Measurements from ENCODE around the gene HYDIN.
"Not testable (repeated sequence)": the region's sequence is repeated elsewhere in the genome, so short reads cannot be mapped to it uniquely, and the experiment has no call there.

Gene HYDIN

GRCh38 chr16:71109656-71110208 lies 120.8 kb downstream of the HYDIN start:
- not testable (repeated sequence) for DNase-seq (ENCODE audit: low read depth, low spot score)

- DNase-seq (ENCODE audit: low read depth, low spot score), result not testable (repeated sequence)
Measured at GRCh38 chr16:71105881-71106280, 124.6 kb downstream of the HYDIN start.

DNA sequence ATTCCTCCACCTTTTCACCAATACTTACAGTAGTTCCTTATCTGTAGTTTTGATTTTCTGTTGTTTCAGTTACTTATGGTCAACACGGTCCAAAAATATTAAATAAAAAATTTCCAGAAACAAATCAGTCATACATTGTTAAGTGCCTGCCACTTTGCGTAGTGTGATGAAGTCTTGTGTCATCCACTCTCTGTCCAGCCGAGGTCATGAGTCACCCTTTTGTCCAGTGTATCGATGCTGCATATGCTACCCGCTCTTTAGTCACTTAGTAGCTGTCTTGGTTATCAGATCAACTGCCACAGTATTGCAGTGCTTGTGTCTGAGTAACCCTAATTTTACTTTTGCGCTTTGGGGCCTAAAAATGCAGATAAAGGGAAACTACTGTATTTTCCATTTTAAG lies 146.9 kb downstream of the HYDIN start:
- not testable (repeated sequence) for DNase-seq (ENCODE audit: low read depth, low spot score)

DNA sequence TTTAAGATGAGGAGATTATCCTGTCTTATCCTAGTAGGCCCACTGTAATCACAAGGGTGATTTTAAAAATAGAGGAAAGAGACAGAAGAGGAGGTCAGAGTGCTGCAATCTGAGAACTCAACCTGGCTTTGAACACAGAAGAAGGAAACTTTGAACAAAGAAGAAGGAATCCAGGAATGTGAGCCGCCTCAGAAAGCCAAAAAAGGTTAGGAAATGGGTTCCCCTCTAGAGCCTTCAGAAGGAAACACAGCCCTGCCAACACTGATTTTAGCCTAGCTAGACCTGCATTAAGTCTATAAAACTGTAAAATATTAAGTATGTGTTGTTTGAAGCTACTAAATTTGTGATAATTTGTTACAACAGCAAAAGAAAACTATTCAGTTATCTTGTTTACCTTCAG lies 149.7 kb downstream of the HYDIN start:
- DNase-seq (ENCODE audit: low read depth, low spot score), result not testable (repeated sequence)

GRCh38 chr16:71080262-71080661 lies 150.3 kb downstream of the HYDIN start:
- not testable (repeated sequence) for DNase-seq (ENCODE audit: low read depth, low spot score)

- not testable (repeated sequence) for DNase-seq (ENCODE audit: low read depth, low spot score)
Measured at GRCh38 chr16:71070651-71071050, 159.9 kb downstream of the HYDIN start.

- not testable (repeated sequence) for DNase-seq (ENCODE audit: low read depth, low spot score)
Measured at GRCh38 chr16:71069842-71070241, 160.7 kb downstream of the HYDIN start.

GRCh38 chr16:71053897-71054609 lies 176.5 kb downstream of the HYDIN start:
- DNase-seq (ENCODE audit: low read depth, low spot score), result not testable (repeated sequence)

DNA sequence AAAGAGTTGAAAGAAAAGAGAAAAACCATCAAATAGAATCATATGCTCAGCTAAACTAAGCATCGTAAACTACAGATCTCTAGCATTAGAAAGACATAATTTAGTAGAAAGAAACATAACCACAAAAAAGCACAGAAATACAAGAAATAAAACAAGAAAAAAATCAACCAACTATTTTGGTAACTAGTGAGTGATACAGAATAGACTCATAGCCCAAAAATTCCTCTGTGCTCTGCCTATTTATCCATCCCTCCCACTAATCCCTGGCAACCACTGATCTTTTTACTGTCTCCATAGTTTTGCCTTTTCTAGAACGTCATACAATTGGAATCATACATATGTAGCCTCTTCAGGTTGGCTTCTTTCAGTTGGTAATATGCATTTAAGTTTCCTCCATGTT lies 180.2 kb downstream of the HYDIN start:
- DNase-seq (ENCODE audit: low read depth, low spot score), result not testable (repeated sequence)

- DNase-seq (ENCODE audit: low read depth, low spot score), result not testable (repeated sequence)
Measured at GRCh38 chr16:71039368-71040111, 191.0 kb downstream of the HYDIN start.

- DNase-seq (ENCODE audit: low read depth, low spot score), result not testable (repeated sequence)
Measured at GRCh38 chr16:71038421-71038820, 192.1 kb downstream of the HYDIN start.

DNA sequence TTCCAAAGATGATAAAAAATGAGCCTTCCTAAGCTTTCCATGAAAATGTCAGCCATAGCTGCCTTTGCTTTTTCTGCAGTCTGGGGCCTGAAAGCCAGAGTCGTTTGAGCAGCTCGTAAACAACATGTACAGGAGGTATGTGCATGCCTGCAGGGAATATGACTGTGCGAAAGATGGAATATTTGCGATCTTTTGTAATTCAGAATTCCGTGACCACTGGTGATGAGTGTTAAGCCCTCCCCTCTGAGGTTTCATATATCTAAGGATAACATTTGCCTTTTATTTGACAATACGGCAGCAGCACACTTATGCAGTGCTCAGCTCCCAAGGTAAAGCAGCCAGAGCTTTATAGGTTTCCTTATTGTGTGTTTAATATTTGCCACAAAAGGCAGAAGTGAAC lies 192.5 kb downstream of the HYDIN start:
- not testable (repeated sequence) for DNase-seq (ENCODE audit: low read depth, low spot score)

- peak; percentile 62 for DNase-seq (ENCODE audit: low read depth, low spot score)
Measured at GRCh38 chr16:71028032-71028727, 202.3 kb downstream of the HYDIN start.

DNA sequence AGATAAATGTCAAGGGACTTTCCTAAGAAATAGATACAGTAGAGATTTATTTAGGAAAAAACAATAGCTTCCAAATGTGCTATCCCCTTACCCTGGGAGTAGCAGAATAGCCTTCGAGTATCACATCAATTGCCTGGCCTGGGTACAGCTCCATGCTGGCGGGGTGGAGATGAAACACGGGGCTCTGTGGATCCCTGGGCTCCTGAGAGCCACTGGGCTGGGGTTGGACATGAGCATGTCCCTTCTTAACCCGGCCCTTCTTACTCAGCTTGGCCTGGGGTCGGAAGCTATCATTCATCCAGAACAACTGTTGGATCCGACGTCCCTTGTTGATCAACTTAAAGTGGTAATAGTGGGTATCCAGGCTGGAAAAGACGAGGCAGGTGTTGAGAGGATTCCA lies 203.0 kb downstream of the HYDIN start:
- DNase-seq (ENCODE audit: low read depth, low spot score), result not testable (repeated sequence)

GRCh38 chr16:71023851-71024439 lies 206.6 kb downstream of the HYDIN start:
- not testable (repeated sequence) for DNase-seq (ENCODE audit: low read depth, low spot score)

DNA sequence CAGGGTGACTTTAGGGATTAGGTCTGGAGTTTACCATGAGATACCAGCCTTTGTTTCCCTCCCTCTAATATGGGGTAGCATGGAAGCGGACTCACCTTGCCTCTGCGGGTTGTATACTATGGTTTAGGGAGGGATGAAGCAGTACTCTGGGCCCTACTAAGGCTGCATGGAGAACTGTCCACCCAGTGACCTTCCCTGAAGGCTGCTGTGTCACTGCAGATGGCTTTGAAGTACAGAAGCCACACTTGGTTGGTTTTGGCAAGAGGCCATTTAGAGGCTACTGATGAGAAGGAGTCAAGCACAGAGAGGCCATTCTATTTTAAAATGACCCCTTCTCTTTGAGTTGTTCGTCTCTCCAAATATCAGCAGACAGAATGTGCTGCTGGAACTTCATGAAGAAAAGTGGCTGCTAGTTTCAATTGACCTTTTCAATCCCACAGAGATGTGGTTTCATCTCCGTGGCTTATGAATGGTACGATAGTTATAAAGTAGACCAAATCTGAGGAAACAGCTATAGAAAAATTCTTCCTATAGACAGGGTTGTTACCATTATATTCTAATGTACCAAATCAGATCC lies 208.5 kb downstream of the HYDIN start:
- DNase-seq (ENCODE audit: low read depth, low spot score), result not testable (repeated sequence)

DNA sequence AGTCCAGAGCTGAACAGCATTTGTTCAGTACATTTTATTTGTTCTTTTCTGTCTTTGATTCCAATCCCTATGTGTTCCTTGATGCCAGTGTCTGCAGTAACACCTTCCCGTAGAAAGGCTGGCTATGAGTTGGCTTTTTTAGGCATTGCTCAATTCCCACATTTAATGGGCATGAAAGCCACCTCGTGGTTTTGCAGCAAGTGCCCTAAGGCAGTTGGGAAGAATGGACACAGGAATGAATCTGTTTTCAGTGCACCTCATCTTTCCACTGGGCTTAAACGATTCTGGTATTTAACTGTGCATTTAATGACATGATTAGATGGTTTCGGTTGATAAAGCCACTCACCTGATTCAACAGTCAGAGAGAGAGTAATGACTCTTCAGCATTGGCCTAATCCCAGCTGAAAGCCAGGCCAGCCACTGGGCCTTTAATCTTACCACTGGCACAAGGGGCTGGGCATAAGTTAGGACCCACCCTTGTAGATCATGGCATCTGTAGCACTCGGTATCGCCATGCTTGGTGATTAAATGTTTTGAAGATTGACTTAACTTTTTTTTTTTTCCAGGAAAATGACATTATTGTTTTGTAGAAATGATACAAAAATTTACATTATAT lies 211.3 kb downstream of the HYDIN start:
- peak; percentile 4 for DNase-seq (ENCODE audit: low read depth, low spot score)

GRCh38 chr16:71015419-71015818 lies 215.1 kb downstream of the HYDIN start:
- DNase-seq (ENCODE audit: low read depth, low spot score), result not testable (repeated sequence)

- DNase-seq (ENCODE audit: low read depth, low spot score), result not testable (repeated sequence)
Measured at GRCh38 chr16:71009440-71010223, 220.9 kb downstream of the HYDIN start.

GRCh38 chr16:71006516-71006915 lies 224.0 kb downstream of the HYDIN start:
- DNase-seq (ENCODE audit: low read depth, low spot score), result not testable (repeated sequence)
